NCI-H2081 (cell line): ENCODE measurements around the gene FXYD1.
"Not testable (repeated sequence)": the region's sequence is repeated elsewhere in the genome, so short reads cannot be mapped to it uniquely, and the experiment has no call there.

Source experiments
- DNase-seq, 2 experiments: peaks; one replicate each; lab custom pipeline; 2025; lab: John Stamatoyannopoulos, UW

Gene FXYD1

GRCh38 chr19:35143231-35143715 is 4.6 kb downstream of the FXYD1 start, which contains the start of gene FXYD7:
Gene FXYD7 (plus strand): TSS chr19:35143255. CDS start chr19:35143334, 79 bp downstream.
- DNase-seq = no peak

- no peak for DNase-seq
These were observed 5.2 kb downstream of the FXYD1 start for GRCh38 chr19:35143818-35144217.

- DNase-seq = no peak
These were observed 5.6 kb downstream of the FXYD1 start for GRCh38 chr19:35144259-35144599.

- DNase-seq = no peak
These were observed 6.2 kb downstream of the FXYD1 start for GRCh38 chr19:35144600-35145436.

GRCh38 chr19:35146746-35147459 is 8.3 kb downstream of the FXYD1 start:
- DNase-seq = no peak

GRCh38 chr19:35149463-35149862 is 10.8 kb downstream of the FXYD1 start:
- DNase-seq = no peak

- no peak for DNase-seq
These were observed 11.8 kb downstream of the FXYD1 start for GRCh38 chr19:35150445-35150844.

- DNase-seq = no peak
These were observed 12.8 kb downstream of the FXYD1 start for GRCh38 chr19:35151273-35152065.

- DNase-seq = not testable (repeated sequence)
These were observed 14.5 kb downstream of the FXYD1 start for GRCh38 chr19:35153129-35153522.

GRCh38 chr19:35153701-35154524 is 15.3 kb downstream of the FXYD1 start:
- DNase-seq = no peak

GRCh38 chr19:35154525-35155406 is 16.1 kb downstream of the FXYD1 start, which contains the start of gene FXYD5:
Gene FXYD5 (plus strand): TSS chr19:35154735. CDS start chr19:35155551, 816 bp downstream.
- no peak for DNase-seq

GRCh38 chr19:35155441-35155840 is 16.8 kb downstream of the FXYD1 start:
- DNase-seq = no peak

- no peak for DNase-seq
These were observed 17.5 kb downstream of the FXYD1 start for GRCh38 chr19:35155981-35156672.

GRCh38 chr19:35156673-35157014 is 18.0 kb downstream of the FXYD1 start:
- DNase-seq = no peak

GRCh38 chr19:35157431-35157830 is 18.8 kb downstream of the FXYD1 start:
- no peak for DNase-seq

GRCh38 chr19:35159606-35160005 is 21.0 kb downstream of the FXYD1 start:
- no peak for DNase-seq

- no peak for DNase-seq
These were observed 22.2 kb downstream of the FXYD1 start for GRCh38 chr19:35160629-35161433.

GRCh38 chr19:35161434-35161743 is 22.8 kb downstream of the FXYD1 start:
- no peak for DNase-seq
